GM12872 (cell line): ENCODE data around the gene WNK1.

Source experiments
- CTCF ChIP-seq: IDR thresholded peaks from 3 replicates; pipeline ENCODE4 v1.5.1; 2011; ENCODE audit warnings: low read depth, mild to moderate bottlenecking, low read length, moderate library complexity; ENCODE audit not compliant: insufficient read depth

The WNK1 gene

GRCh38 chr12:862303-862911 is 110.0 kb downstream of the WNK1 start:
- no peak for TF ChIP-seq CTCF

GRCh38 chr12:863285-863684 is 110.9 kb downstream of the WNK1 start:
- no peak for TF ChIP-seq CTCF

GRCh38 chr12:865614-866013 is 113.2 kb downstream of the WNK1 start:
- no peak for TF ChIP-seq CTCF

- no peak for TF ChIP-seq CTCF
Measured at GRCh38 chr12:867905-868304, 115.5 kb downstream of the WNK1 start.

- TF ChIP-seq CTCF: no peak
Measured at GRCh38 chr12:868722-869121, 116.3 kb downstream of the WNK1 start.

GRCh38 chr12:870378-870777 is 118.0 kb downstream of the WNK1 start:
- no peak for TF ChIP-seq CTCF

- no peak for TF ChIP-seq CTCF
Measured at GRCh38 chr12:873954-874353, 121.6 kb downstream of the WNK1 start.
